Tibial nerve (tissue), 4 donors: ENCODE results near the gene PNKD. TPM values are rescaled to one million over a fixed set of nuclear protein-coding genes. Genes with fewer than 3 reads are reported as not detected.

Experiments used
- DNase-seq, 2 donors: peaks; one replicate each; pipeline ENCODE4 v3.0.0-alpha.2; 2019; ENCODE audit warnings: low spot score in 2 of 2
- H3K27ac ChIP-seq, 4 donors: fragments of 200-600 bp; sonication (generic) in 3 of 4; one replicate each; pipeline ENCODE4 v1.5.1; 2017 to 2019; ENCODE audit warnings: mild to moderate bottlenecking in 1 of 4
- H3K27me3 ChIP-seq, 2 donors: fragments of 200-600 bp; sonication (generic) in 1 of 2; one replicate each; pipeline versions ENCODE4 v1.5.1 to v1.6.0; 2017 to 2019
- H3K36me3 ChIP-seq, 3 donors: fragments of 200-600 bp; sonication (generic); one replicate each; pipeline ENCODE4 v1.5.1; 2018 to 2019
- H3K4me1 ChIP-seq, 4 donors: fragments of 200-600 bp; sonication (generic) in 3 of 4; one replicate each; pipeline ENCODE4 v1.5.1; 2017 to 2019
- H3K4me3 ChIP-seq, 4 donors: fragments of 200-600 bp; sonication (generic) in 3 of 4; one replicate each; pipeline ENCODE4 v1.5.1; 2017 to 2019; ENCODE audit warnings: mild to moderate bottlenecking in 1 of 4, moderate library complexity in 1 of 4
- H3K9me3 ChIP-seq, 4 donors: fragments of 200-600 bp; sonication (generic) in 3 of 4; one replicate each; pipeline ENCODE4 v1.5.1; 2017 to 2019
- CTCF ChIP-seq, 5 experiments: fragments of 200-600 bp in 3 of 5; fragments of 450-650 bp in 2 of 5; sonication (generic) in 3 of 5; IDR thresholded peaks; one replicate each; pipeline ENCODE4 v1.5.1; 2016 to 2019; ENCODE audit warnings: antibody characterized with exemption in 5 of 5, mild to moderate bottlenecking in 3 of 5, moderate library complexity in 2 of 5
- EP300 ChIP-seq, 2 donors: sonication (generic); formaldehyde crosslinking; IDR thresholded peaks; one replicate each; pipeline ENCODE4 v1.6.1; 2017; ENCODE audit warnings: antibody characterized with exemption in 2 of 2, mild to moderate bottlenecking in 1 of 2
- POLR2A ChIP-seq, 2 donors: fragments of 450-650 bp; IDR thresholded peaks; one replicate each; pipeline ENCODE4 v1.6.1; 2017; ENCODE audit warnings: antibody characterized with exemption in 2 of 2, mild to moderate bottlenecking in 2 of 2, moderate library complexity in 2 of 2
- WGBS, 2 donors: methylation state at CpG; one replicate each; pipeline ENCODE4 v1.1.5; 2018; 5-methylcytosine and 5-hydroxymethylcytosine counted together
- total RNA-seq, 4 donors: library from RNA; depleted of rRNA; stranded (reverse); fragments of >200 nt; gene quantifications; one replicate each; pipeline ENCODE4 v1.1.0, GENCODE V29; 2016

The PNKD gene
- total RNA-seq, 4 donors from 2014 or later: 62.3 to 68.9 (median 63.6) TPM

GRCh38 chr2:218244665-218245064 lies 25.7 kb upstream of the PNKD start:
- DNase-seq: no peak
- Histone ChIP-seq H3K27me3 (no peaks in the 10 kb centered on the region), H3K4me3 (no peak overlapping the region), H3K27ac (no peak overlapping the region), H3K4me1 (no peaks in the 10 kb centered on the region), H3K9me3 (no peaks in the 10 kb centered on the region), H3K36me3 (peaks cover 10 to 99% (median 52%) of the 10 kb centered on the region in 3 donors)
- WGBS, 2 donors: 88 to 93% methylated on average over 2 of the region's 2 CpGs
- no peak for TF ChIP-seq CTCF (IDR thresholded peaks at IDR 0.05)

- no peaks in the 10 kb centered on the region for H3K27me3 ChIP-seq
- no peaks in the 10 kb centered on the region for H3K4me1 ChIP-seq
- 80 to 82% methylated on average over 5 of the region's 5 CpGs for WGBS, 2 donors
- H3K9me3 ChIP-seq: no peaks in the 10 kb centered on the region
- TF ChIP-seq EP300 (IDR thresholded peaks at IDR 0.05) (no peak), CTCF (IDR thresholded peaks at IDR 0.05) (no peak), POLR2A (IDR thresholded peaks at IDR 0.05) (no peak)
- peaks cover 12 to 99% (median 57%) of the 10 kb centered on the region in 3 donors for H3K36me3 ChIP-seq
- no peak for DNase-seq
- H3K4me3 ChIP-seq: no peak overlapping the region
- no peak overlapping the region for H3K27ac ChIP-seq
Measured at GRCh38 chr2:218245214-218245613, 25.1 kb upstream of the PNKD start.

- Histone ChIP-seq H3K27me3 (no peaks in the 10 kb centered on the region), H3K4me1 (peaks cover 0 to 7% (median 0%) of the 10 kb centered on the region in 4 donors), H3K36me3 (peaks cover 8 to 100% (median 74%) of the 10 kb centered on the region in 3 donors), H3K27ac (no peak overlapping the region), H3K9me3 (no peaks in the 10 kb centered on the region), H3K4me3 (no peak overlapping the region)
- no peak for DNase-seq
- WGBS, 2 donors: 89 to 91% methylated on average over 13 of the region's 13 CpGs
- TF ChIP-seq EP300 (IDR thresholded peaks at IDR 0.05) (no peak), POLR2A (IDR thresholded peaks at IDR 0.05) (no peak), CTCF (IDR thresholded peaks at IDR 0.05) (no peak)
Measured at GRCh38 chr2:218249691-218250090, 20.6 kb upstream of the PNKD start.

- Histone ChIP-seq H3K27ac (no peak overlapping the region), H3K36me3 (peaks cover 4 to 99% (median 50%) of the 10 kb centered on the region in 3 donors), H3K9me3 (no peaks in the 10 kb centered on the region), H3K4me1 (peaks cover 0 to 17% (median 0%) of the 10 kb centered on the region in 4 donors), H3K4me3 (no peak overlapping the region), H3K27me3 (no peaks in the 10 kb centered on the region)
- no peak for TF ChIP-seq EP300 (IDR thresholded peaks at IDR 0.05)
- TF ChIP-seq POLR2A (IDR thresholded peaks at IDR 0.05): no peak
- no peak for TF ChIP-seq CTCF (IDR thresholded peaks at IDR 0.05)
- WGBS, 2 donors: 71 to 79% methylated on average over 6 of the region's 7 CpGs
- DNase-seq: no peak
Measured at GRCh38 chr2:218252509-218253231, 17.6 kb upstream of the PNKD start.

- Histone ChIP-seq H3K27ac (no peak overlapping the region), H3K4me3 (no peak overlapping the region), H3K27me3 (no peaks in the 10 kb centered on the region), H3K9me3 (no peaks in the 10 kb centered on the region), H3K36me3 (peaks cover 4 to 93% (median 46%) of the 10 kb centered on the region in 3 donors), H3K4me1 (peaks cover 0 to 18% (median 2%) of the 10 kb centered on the region in 4 donors)
- WGBS, 2 donors: 85 to 87% methylated on average over 5 of the region's 5 CpGs
- no peak for DNase-seq
- no peak for TF ChIP-seq EP300 (IDR thresholded peaks at IDR 0.05)
- TF ChIP-seq POLR2A (IDR thresholded peaks at IDR 0.05): no peak
- TF ChIP-seq CTCF (IDR thresholded peaks at IDR 0.05): no peak
Measured at GRCh38 chr2:218253232-218253625, 17.1 kb upstream of the PNKD start.
